GM18511 (cell line): ENCODE measurements around the gene GRIA1.

Experiments
- ATAC-seq: cut with Tn5 transposase; IDR thresholded peaks from one replicate; pipeline ENCODE4 v1.9.1; 2021; ENCODE audit warnings: mild to moderate bottlenecking, moderate library complexity; ENCODE audit not compliant: unreplicated experiment

Gene GRIA1

GRCh38 chr5:153496835-153497234 is 6.4 kb downstream of the GRIA1 start:
- no peak for ATAC-seq

- no peak for ATAC-seq
Observed at GRCh38 chr5:153498516-153498915, 8.0 kb downstream of the GRIA1 start.

- no peak for ATAC-seq
Observed at GRCh38 chr5:153500178-153500577, 9.7 kb downstream of the GRIA1 start.

GRCh38 chr5:153504726-153505125 is 14.3 kb downstream of the GRIA1 start:
- ATAC-seq, result no peak

GRCh38 chr5:153508700-153509099 is 18.2 kb downstream of the GRIA1 start:
- no peak for ATAC-seq

GRCh38 chr5:153511622-153512021 is 21.2 kb downstream of the GRIA1 start:
- no peak for ATAC-seq

- ATAC-seq, result no peak
Observed at GRCh38 chr5:153513156-153513555, 22.7 kb downstream of the GRIA1 start.

- ATAC-seq, result no peak
Observed at GRCh38 chr5:153515301-153515700, 24.8 kb downstream of the GRIA1 start.

- no peak for ATAC-seq
Observed at GRCh38 chr5:153516504-153517240, 26.2 kb downstream of the GRIA1 start.

GRCh38 chr5:153517241-153517611 is 26.8 kb downstream of the GRIA1 start:
- no peak for ATAC-seq

- no peak for ATAC-seq
Observed at GRCh38 chr5:153520137-153520536, 29.7 kb downstream of the GRIA1 start.

GRCh38 chr5:153520952-153521351 is 30.5 kb downstream of the GRIA1 start:
- ATAC-seq, result no peak

GRCh38 chr5:153523211-153523610 is 32.7 kb downstream of the GRIA1 start:
- ATAC-seq, result no peak

GRCh38 chr5:153523831-153524230 is 33.4 kb downstream of the GRIA1 start:
- ATAC-seq, result no peak

GRCh38 chr5:153525536-153525935 is 35.1 kb downstream of the GRIA1 start:
- no peak for ATAC-seq

GRCh38 chr5:153530357-153531143 is 40.1 kb downstream of the GRIA1 start:
- no peak for ATAC-seq

- ATAC-seq, result no peak
Observed at GRCh38 chr5:153533546-153533945, 43.1 kb downstream of the GRIA1 start.

- no peak for ATAC-seq
Observed at GRCh38 chr5:153534102-153534501, 43.6 kb downstream of the GRIA1 start.

GRCh38 chr5:153537207-153537606 is 46.7 kb downstream of the GRIA1 start:
- no peak for ATAC-seq

GRCh38 chr5:153539983-153540382 is 49.5 kb downstream of the GRIA1 start:
- ATAC-seq, result no peak

- ATAC-seq, result no peak
Observed at GRCh38 chr5:153542536-153542935, 52.1 kb downstream of the GRIA1 start.

GRCh38 chr5:153543288-153543687 is 52.8 kb downstream of the GRIA1 start:
- ATAC-seq, result no peak
